HuH-7 (cell line): ENCODE measurements around the gene ENDOD1.
"Not testable (repeated sequence)": the region's sequence is repeated elsewhere in the genome, so short reads cannot be mapped to it uniquely, and the experiment has no call there.

Source experiments
- DNase-seq: peaks from one replicate; pipeline ENCODE4 v3.0.0; 2011; ENCODE audit warnings: low spot score

The ENDOD1 gene

DNA sequence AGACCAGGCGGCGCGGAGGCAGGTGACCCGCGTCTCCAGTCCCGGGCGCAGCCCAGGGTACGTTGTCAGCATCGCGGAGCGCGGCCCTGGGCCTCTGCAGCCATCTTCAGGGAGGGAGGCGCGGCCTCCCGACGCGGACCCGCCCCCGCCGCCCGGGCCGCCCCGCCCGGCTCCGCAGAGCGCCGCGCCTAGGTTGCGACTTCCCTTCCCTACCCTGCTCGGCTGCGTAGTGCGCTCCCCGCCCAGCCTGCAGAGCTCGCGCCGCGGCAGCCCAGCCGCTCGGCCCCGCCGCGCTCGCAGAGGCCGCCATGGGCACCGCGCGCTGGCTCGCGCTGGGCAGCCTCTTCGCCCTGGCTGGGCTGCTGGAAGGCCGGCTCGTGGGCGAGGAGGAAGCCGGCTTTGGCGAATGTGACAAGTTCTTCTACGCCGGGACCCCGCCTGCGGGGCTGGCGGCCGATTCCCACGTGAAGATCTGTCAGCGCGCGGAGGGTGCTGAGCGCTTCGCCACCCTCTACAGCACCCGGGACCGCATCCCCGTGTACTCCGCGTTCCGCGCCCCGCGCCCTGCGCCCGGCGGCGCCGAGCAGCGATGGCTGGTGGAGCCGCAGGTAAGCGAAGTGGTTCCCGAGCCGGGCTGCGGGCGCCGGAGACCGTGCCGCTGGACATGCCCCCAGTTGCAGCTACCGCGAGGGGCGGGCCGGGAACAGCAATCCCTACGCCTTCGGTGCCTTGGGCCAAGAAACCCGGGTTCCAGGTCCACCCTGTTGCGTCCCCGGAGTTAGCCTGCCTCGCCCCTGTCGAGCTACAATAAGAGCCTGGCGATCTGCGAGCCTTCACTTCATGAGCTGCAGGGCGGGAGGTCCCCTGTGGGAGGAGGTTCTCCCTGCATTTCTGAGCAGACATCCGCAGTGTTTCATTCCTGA lies at the start of gene ENDOD1:
ENDOD1 (plus strand) TSS at position 227 of the 923 bp plus-strand sequence; CDS start at position 309, 82 bp downstream.
- DNase-seq = peak; percentile 73

- no peak for DNase-seq
Measured at GRCh38 chr11:95042239-95042638, 47.4 kb upstream of the ENDOD1 start.

GRCh38 chr11:95042906-95043305 lies 46.7 kb upstream of the ENDOD1 start:
- no peak for DNase-seq

DNA sequence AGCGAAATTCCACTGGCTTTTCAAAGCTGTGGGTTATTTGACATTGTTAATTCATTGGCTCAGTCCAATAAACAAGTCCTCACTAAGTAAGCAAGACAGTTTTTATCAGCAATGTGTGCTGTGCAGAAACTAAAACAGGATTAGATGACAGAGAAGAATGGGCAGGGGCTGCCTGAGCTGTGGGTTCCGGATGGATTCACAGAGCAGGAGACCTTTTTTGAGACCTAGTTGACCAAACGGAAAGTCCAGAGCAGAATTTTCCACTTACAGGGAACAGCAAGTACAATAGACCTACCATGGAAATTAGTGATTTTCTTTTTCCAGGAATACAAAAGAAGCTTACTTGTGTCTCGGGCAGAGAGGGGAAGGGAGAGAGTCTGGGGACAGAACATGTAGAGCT lies 45.6 kb upstream of the ENDOD1 start:
- DNase-seq = no peak

GRCh38 chr11:95045812-95046211 lies 43.8 kb upstream of the ENDOD1 start:
- DNase-seq = no peak

GRCh38 chr11:95049122-95049521 lies 40.5 kb upstream of the ENDOD1 start, which contains the start of gene KDM4F:
Gene KDM4F (plus strand): TSS chr11:95049422.
- not testable (repeated sequence) for DNase-seq

- no peak for DNase-seq
Measured at GRCh38 chr11:95050595-95051202, 38.9 kb upstream of the ENDOD1 start.

GRCh38 chr11:95054356-95054755 lies 35.3 kb upstream of the ENDOD1 start:
- no peak for DNase-seq

GRCh38 chr11:95055283-95055897 lies 34.3 kb upstream of the ENDOD1 start:
- no peak for DNase-seq

DNA sequence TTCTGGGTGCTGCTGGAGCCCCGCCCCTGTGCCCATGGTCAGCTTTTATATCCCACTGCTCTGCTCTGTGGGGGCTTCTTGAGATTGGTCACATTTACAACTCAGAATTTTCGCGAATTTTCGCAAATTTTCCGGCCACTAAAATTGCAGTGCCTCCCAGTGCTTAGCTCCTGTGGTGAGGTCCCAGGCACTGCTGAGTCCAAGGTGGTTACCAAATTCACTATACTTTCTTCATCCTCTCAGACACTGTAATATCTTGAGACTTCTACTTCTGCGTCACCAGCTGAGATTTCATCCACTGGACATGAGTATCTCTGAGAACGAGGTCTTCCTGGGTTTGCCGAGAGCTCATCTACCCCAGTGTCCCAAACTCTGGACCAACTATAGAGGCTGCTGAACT lies 31.7 kb upstream of the ENDOD1 start:
- DNase-seq = no peak

DNA sequence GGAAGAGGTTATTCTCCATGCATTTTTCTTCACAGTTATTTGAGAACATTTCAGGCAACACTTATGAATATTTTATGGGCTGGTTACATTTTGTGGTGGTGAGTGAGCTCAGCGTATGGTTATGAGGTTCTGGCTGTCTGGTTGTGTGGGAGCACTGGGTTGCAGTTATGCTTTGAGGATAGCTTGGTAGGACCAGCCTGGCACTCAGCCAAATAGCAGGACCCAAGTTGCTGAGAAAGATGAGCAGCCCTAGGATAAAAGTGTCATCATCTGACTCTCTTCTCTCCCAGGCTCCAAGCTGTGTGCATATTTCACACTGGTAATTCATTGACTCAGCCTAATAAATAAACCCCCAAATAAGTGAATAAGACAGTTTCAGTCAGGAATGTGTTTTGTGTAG lies 31.0 kb upstream of the ENDOD1 start:
- DNase-seq = no peak

DNA sequence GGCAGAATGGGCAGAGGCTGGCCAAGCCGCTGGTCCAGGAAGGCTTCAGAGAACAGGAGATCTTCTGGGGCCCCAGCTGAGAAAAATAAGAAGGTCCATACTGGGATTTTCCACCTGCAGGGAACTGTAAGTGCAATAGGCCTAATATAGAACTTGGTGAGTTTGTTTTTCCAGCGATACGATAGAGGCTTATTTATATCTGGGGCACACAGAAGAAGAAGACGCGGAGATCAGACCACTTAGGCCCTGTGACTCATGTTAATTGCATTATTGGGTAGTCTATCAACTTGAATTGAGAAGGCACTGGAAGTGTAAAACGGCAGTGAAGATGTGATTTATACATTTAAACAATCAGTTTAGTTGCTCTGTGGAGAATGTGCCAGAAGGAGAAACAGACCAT lies 30.6 kb upstream of the ENDOD1 start:
- no peak for DNase-seq

DNA sequence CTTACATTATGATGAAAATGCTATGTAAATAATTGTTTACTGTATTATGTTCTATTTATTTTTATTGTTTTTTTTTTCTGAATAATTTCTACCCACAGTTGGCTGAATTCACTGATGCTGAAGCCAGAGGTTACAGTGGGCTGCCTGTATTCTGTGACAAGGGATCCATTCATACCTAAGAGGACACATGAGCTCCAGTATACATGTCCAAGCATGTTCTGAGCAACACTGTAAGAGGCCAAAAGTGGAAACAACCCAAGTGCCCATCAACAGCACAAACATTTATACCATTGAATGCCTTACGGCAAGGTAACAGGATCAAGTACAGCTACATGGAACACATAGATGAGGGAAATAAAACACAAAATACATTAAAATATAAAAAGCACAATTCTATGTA lies 24.3 kb upstream of the ENDOD1 start:
- no peak for DNase-seq

DNA sequence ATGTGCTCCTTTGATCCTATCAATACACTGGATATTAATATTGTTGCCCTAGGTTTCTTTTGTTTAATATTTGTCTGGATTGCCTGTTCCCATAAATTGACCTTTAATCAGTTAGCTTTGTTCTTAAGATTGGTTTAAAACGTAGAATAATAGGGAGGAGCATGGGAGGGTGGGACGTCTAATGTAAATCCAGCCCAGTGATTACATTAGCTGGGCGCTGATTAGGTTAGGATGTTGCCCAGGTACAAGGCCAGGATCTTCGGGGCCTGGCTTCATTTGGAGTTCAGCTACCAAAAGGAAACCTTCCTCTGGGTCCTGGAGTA lies 23.0 kb upstream of the ENDOD1 start, which contains the start of gene SRSF8:
SRSF8 (plus strand) TSS at position 204 of the 323 bp plus-strand sequence. CDS start 308 bp downstream, outside the sequence.
- no peak for DNase-seq

GRCh38 chr11:95067039-95067840 lies 22.4 kb upstream of the ENDOD1 start:
- DNase-seq = peak; percentile 25

- no peak for DNase-seq
Measured at GRCh38 chr11:95067841-95068219, 21.8 kb upstream of the ENDOD1 start.

DNA sequence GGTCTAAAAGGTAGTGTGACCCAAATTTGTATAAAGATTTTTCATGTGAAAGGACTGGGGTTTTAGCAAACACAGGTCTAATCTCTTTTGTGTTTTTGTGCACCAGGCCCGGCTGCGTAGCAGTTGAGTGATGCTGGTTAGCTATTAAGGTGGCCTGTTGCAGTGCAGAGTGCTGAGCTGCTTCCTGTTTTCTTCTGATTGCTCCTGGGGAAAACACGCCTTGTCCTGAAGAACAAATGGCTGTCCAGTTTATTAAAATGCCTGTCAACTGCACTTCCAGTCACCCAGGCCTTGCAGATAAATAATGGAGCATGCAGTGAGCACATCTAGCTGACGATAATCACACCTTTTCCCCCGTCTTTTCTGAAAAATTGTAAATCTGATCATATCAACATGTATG lies 21.1 kb upstream of the ENDOD1 start:
- DNase-seq = peak; percentile 47

DNA sequence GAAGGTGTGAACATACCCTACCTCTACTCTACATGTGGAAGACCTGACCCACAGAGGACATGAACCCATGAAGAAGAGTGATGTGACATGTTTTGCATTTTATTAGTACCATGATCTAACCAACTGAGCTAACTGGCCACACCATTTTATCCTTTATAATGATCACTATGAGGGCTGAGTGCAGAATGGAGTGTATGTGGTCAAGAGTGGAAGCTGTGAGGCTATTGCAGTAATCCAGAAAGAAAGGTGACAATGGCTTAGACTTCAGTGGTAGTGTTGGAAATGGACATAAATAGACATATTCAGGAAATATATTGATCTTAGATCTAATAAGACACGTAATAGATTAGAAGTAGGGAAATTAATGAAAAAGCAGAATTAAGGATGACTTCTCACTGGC lies 19.2 kb upstream of the ENDOD1 start:
- DNase-seq = no peak

DNA sequence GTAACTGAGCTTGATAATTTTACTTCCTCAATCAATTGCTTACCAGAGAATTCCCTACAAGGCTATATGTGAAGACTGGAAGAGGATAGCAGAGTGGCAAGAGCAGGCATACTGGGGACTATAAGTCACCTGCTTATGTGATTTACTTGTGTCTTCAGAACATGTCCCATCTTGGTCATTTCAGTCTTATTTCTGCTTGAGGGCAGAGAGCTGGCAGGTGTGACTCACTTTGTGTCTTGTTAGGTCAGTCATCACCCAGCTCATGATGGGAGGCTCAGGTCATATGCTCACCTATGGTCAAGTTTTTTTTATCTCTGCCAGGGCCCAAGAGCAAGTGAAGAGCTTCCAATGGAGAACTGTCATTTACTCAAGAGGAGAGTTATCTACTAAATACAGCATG lies 16.7 kb upstream of the ENDOD1 start:
- no peak for DNase-seq

GRCh38 chr11:95074792-95075563 lies 14.7 kb upstream of the ENDOD1 start:
- DNase-seq = no peak

DNA sequence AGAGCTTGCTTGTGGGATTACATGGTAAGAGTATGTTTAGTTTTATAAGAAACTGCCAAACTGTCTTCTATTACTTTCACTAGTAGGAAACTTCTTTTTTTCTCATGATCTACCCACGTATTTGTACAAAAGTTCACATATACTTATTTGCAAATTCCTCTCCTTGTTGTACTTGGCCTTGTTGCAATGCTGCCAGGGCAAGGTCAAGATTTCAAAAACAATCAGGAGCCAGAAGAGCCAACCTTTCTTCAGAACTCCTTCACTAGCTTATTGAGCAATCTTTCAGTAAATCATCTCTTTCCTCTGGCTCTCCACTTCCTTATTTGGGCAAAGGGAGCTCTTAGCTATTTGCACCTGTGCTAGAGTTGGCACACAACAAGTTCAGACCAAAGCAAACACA lies 13.2 kb upstream of the ENDOD1 start:
- DNase-seq = no peak
